ENCODE data around the gene LILRB2. TPM values are rescaled to one million over a fixed set of nuclear protein-coding genes. Genes with fewer than 3 reads are reported as not detected.

The LILRB2 gene
- total RNA-seq, 1 donor, result not detected

DNA sequence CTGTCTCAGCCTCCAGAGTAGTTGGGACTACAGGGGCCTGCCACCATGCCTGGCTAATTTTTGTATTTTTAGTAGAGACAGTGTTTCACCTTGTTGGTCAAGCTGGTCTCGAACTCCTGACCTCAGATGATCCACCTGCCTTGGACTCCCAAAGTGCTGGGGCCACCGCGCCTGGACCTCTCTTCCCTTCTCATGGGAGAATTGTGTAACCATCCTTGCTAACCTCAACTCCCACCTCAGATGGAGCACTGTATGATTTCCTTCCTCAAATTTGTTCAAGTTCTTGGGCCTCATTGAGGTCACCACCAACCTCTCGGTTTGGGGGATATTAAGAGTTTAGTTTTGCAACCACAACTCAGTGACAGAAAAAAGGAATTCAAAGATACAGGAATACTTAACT is 21.3 kb upstream of the LILRB2 start:
- H3K4me1 ChIP-seq (ENCODE audit: insufficient read depth, low read length), result no peaks in the 10 kb centered on the region
- H3K9me3 ChIP-seq (ENCODE audit: low read depth, low read length), result no peaks in the 10 kb centered on the region
- no peak for TF ChIP-seq CTCF (IDR thresholded peaks at IDR 0.05; ENCODE audit: extremely low read depth, low read depth, low read length)
- H3K27me3 ChIP-seq (ENCODE audit: insufficient read depth, low read length), result no peaks in the 10 kb centered on the region
- no peak overlapping the region for H3K4me2 ChIP-seq (ENCODE audit: insufficient read depth, low read length)
- no peak overlapping the region for H3K4me3 ChIP-seq (ENCODE audit: insufficient read depth, low read length)
- H3K36me3 ChIP-seq (ENCODE audit: insufficient read depth, low read length), result no peaks in the 10 kb centered on the region
- no peak overlapping the region for H3K27ac ChIP-seq (ENCODE audit: low read depth, low read length)
- no peak for DNase-seq (ENCODE audit: insufficient read length, low spot score, missing footprints)
- H4K20me1 ChIP-seq (ENCODE audit: insufficient read depth, low read length), result no peaks in the 10 kb centered on the region
- H3K79me2 ChIP-seq (ENCODE audit: insufficient read depth, low read length), result no peaks in the 10 kb centered on the region
- H2AFZ ChIP-seq (ENCODE audit: low read length), result no peak overlapping the region

GRCh38 chr19:54299515-54299914 is 18.6 kb upstream of the LILRB2 start:
- H3K36me3 ChIP-seq (ENCODE audit: insufficient read depth, low read length), result no peaks in the 10 kb centered on the region
- no peaks in the 10 kb centered on the region for H3K79me2 ChIP-seq (ENCODE audit: insufficient read depth, low read length)
- no peak for TF ChIP-seq CTCF (IDR thresholded peaks at IDR 0.05; ENCODE audit: extremely low read depth, low read depth, low read length)
- H2AFZ ChIP-seq (ENCODE audit: low read length), result no peak overlapping the region
- no peaks in the 10 kb centered on the region for H3K27me3 ChIP-seq (ENCODE audit: insufficient read depth, low read length)
- H3K4me2 ChIP-seq (ENCODE audit: insufficient read depth, low read length), result no peak overlapping the region
- no peaks in the 10 kb centered on the region for H3K4me1 ChIP-seq (ENCODE audit: insufficient read depth, low read length)
- no peak for DNase-seq (ENCODE audit: insufficient read length, low spot score, missing footprints)
- H3K9me3 ChIP-seq (ENCODE audit: low read depth, low read length), result no peaks in the 10 kb centered on the region
- no peak overlapping the region for H3K4me3 ChIP-seq (ENCODE audit: insufficient read depth, low read length)
- no peak overlapping the region for H3K27ac ChIP-seq (ENCODE audit: low read depth, low read length)
- no peaks in the 10 kb centered on the region for H4K20me1 ChIP-seq (ENCODE audit: insufficient read depth, low read length)

GRCh38 chr19:54299126-54299498 is 18.2 kb upstream of the LILRB2 start:
- no peak for DNase-seq (ENCODE audit: insufficient read length, low spot score, missing footprints)
- Histone ChIP-seq H3K4me2 (ENCODE audit: insufficient read depth, low read length) (no peak overlapping the region), H4K20me1 (ENCODE audit: insufficient read depth, low read length) (no peaks in the 10 kb centered on the region), H3K4me3 (ENCODE audit: insufficient read depth, low read length) (no peak overlapping the region), H3K36me3 (ENCODE audit: insufficient read depth, low read length) (no peaks in the 10 kb centered on the region), H3K9me3 (ENCODE audit: low read depth, low read length) (no peaks in the 10 kb centered on the region), H2AFZ (ENCODE audit: low read length) (no peak overlapping the region), H3K27ac (ENCODE audit: low read depth, low read length) (no peak overlapping the region), H3K4me1 (ENCODE audit: insufficient read depth, low read length) (no peaks in the 10 kb centered on the region), H3K27me3 (ENCODE audit: insufficient read depth, low read length) (no peaks in the 10 kb centered on the region), H3K79me2 (ENCODE audit: insufficient read depth, low read length) (no peaks in the 10 kb centered on the region)
- TF ChIP-seq CTCF (IDR thresholded peaks at IDR 0.05; ENCODE audit: extremely low read depth, low read depth, low read length), result no peak

DNA sequence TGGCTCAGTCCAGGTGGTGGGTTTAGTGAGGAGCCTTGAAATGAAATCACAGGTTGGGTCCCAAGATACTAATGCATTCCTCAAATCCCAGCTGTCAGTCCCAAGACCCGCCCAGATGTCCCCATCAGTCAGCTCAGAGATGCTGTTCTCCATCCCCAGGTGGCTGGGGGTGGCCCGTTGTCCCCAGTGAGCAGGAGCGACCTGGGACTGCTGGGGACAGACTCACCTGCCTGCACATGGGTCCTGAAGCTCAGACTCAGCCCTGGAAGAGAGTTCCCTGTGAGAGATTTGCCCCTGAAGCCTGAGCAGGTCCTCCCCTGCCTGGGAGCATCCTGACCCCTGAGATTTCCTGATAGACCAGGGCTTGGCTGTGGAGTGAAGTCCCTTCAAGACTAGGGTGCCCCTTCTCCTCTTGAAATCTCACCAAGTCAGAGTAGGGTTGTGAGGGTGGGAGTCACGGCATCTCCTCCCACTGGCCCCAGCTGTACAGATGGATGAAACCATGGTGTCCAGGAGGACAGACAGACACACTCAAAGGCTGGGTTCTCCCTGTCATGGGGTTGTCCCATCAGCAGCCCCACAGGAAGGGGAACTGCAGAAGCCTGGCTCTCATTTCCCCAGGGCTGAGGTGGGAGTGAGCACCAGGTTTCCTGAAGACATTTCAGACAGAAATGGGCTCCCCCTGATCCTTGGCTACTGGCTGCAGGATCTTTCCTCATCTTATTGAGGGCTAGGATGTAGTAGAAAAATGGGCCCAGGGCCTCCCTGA is 17.6 kb upstream of the LILRB2 start:
- H3K9me3 ChIP-seq (ENCODE audit: low read depth, low read length), result no peaks in the 10 kb centered on the region
- TF ChIP-seq CTCF (IDR thresholded peaks at IDR 0.05; ENCODE audit: extremely low read depth, low read depth, low read length), result no peak
- no peak for DNase-seq (ENCODE audit: insufficient read length, low spot score, missing footprints)
- H3K27me3 ChIP-seq (ENCODE audit: insufficient read depth, low read length), result no peaks in the 10 kb centered on the region
- H4K20me1 ChIP-seq (ENCODE audit: insufficient read depth, low read length), result no peaks in the 10 kb centered on the region
- H3K27ac ChIP-seq (ENCODE audit: low read depth, low read length), result no peak overlapping the region
- no peaks in the 10 kb centered on the region for H3K4me1 ChIP-seq (ENCODE audit: insufficient read depth, low read length)
- no peak overlapping the region for H3K4me2 ChIP-seq (ENCODE audit: insufficient read depth, low read length)
- no peak overlapping the region for H3K4me3 ChIP-seq (ENCODE audit: insufficient read depth, low read length)
- H3K36me3 ChIP-seq (ENCODE audit: insufficient read depth, low read length), result no peaks in the 10 kb centered on the region
- H3K79me2 ChIP-seq (ENCODE audit: insufficient read depth, low read length), result no peaks in the 10 kb centered on the region
- H2AFZ ChIP-seq (ENCODE audit: low read length), result no peak overlapping the region

All from osteoblast (primary cell).